HEK293 (cell line): Measurements from ENCODE around the gene C1orf21.
"Not testable (repeated sequence)": the region's sequence is repeated elsewhere in the genome, so short reads cannot be mapped to it uniquely, and the experiment has no call there.

Experiments
- CTCF ChIA-PET: fragments of 350-600 bp; formaldehyde crosslinking; extraction: SDS; loops from one replicate; lab custom pipeline; 2021; ENCODE audit warnings: antibody characterized with exemption; lab: Yijun Ruan, JAX
- POLR2A ChIA-PET: fragments of 300-600 bp; formaldehyde crosslinking; extraction: SDS; loops from one replicate; lab custom pipeline; 2020; ENCODE audit warnings: antibody characterized with exemption, inconsistent platforms; lab: Yijun Ruan, JAX
- H3K27ac ChIP-seq: fragments of 200-500 bp; sonication (Bioruptor generic); 2 replicates; pipeline ENCODE4 v1.5.1; 2014; ENCODE audit warnings: low read depth, low read length, control low read depth, inconsistent platforms; ENCODE audit errors: extremely low read depth
- H3K36me3 ChIP-seq, 2 experiments: fragments of 200-500 bp in 1 of 2; sonication (Bioruptor generic) in 1 of 2; 1 replicate in 1 of 2; 2 replicates in 1 of 2; pipeline ENCODE4 v1.5.1; 2014 to 2017; ENCODE audit warnings: inconsistent platforms in 2 of 2, low read length in 2 of 2; ENCODE audit not compliant: control insufficient read depth in 2 of 2, insufficient read depth in 1 of 2
- H3K4me1 ChIP-seq: fragments of 200-500 bp; sonication (Bioruptor generic); 2 replicates; pipeline ENCODE4 v1.5.1; 2014; ENCODE audit warnings: mild to moderate bottlenecking, low read length, inconsistent platforms; ENCODE audit not compliant: control insufficient read depth, insufficient read depth
- H3K4me3 ChIP-seq: 2 replicates; pipeline ENCODE4 v1.5.1; 2011; ENCODE audit warnings: low read depth, mild to moderate bottlenecking, control low read depth, low read length, moderate library complexity
- H3K9me3 ChIP-seq: fragments of 200-500 bp; sonication (Bioruptor generic); 2 replicates; pipeline ENCODE4 v1.5.1; 2014; ENCODE audit warnings: low read depth, low read length, inconsistent platforms; ENCODE audit not compliant: control insufficient read depth, insufficient read depth
- INSM2 ChIP-seq: fragments of 450-650 bp; formaldehyde crosslinking; IDR thresholded peaks from 2 replicates; pipeline ENCODE4 v1.5.1; 2016; ENCODE audit warnings: missing biosample characterization, missing genetic modification characterization
- KLF7 ChIP-seq: fragments of 450-650 bp; formaldehyde crosslinking; IDR thresholded peaks from 2 replicates; pipeline ENCODE4 v1.5.1; 2016; ENCODE audit warnings: missing biosample characterization, missing genetic modification characterization, borderline replicate concordance
- SCRT1 ChIP-seq: fragments of 450-650 bp; formaldehyde crosslinking; IDR thresholded peaks from 2 replicates; pipeline ENCODE4 v1.5.1; 2016; ENCODE audit warnings: missing biosample characterization, missing genetic modification characterization, borderline replicate concordance
- SCRT2 ChIP-seq: fragments of 450-650 bp; formaldehyde crosslinking; IDR thresholded peaks from 2 replicates; pipeline ENCODE4 v1.5.1; 2016; ENCODE audit warnings: missing biosample characterization, missing genetic modification characterization
- ZBTB17 ChIP-seq: fragments of 450-650 bp; formaldehyde crosslinking; IDR thresholded peaks from 2 replicates; pipeline ENCODE4 v1.5.1; 2016; ENCODE audit warnings: missing biosample characterization, missing genetic modification characterization
- ZBTB49 ChIP-seq: fragments of 450-650 bp; formaldehyde crosslinking; IDR thresholded peaks from 2 replicates; pipeline ENCODE4 v1.5.1; 2016; ENCODE audit warnings: missing biosample characterization, missing genetic modification characterization, low read depth
- ZFP41 ChIP-seq: fragments of 450-650 bp; formaldehyde crosslinking; IDR thresholded peaks from 2 replicates; pipeline ENCODE4 v1.5.1; 2016; ENCODE audit warnings: missing biosample characterization, missing genetic modification characterization, borderline replicate concordance
- ZNF184 ChIP-seq: fragments of 450-650 bp; IDR thresholded peaks from 2 replicates; pipeline ENCODE4 v1.5.1; 2018; ENCODE audit warnings: missing biosample characterization, mild to moderate bottlenecking, missing genetic modification characterization
- ZNF221 ChIP-seq: fragments of 450-650 bp; formaldehyde crosslinking; IDR thresholded peaks from 2 replicates; pipeline ENCODE4 v1.5.1; 2017; ENCODE audit warnings: missing biosample characterization, missing genetic modification characterization, borderline replicate concordance
- ZNF280C ChIP-seq: fragments of 450-650 bp; formaldehyde crosslinking; IDR thresholded peaks from 2 replicates; pipeline ENCODE4 v1.5.1; 2016; ENCODE audit warnings: missing biosample characterization, missing genetic modification characterization
- ZNF391 ChIP-seq: fragments of 450-650 bp; formaldehyde crosslinking; IDR thresholded peaks from 2 replicates; pipeline ENCODE4 v1.5.1; 2016; ENCODE audit warnings: low read depth, missing biosample characterization, missing genetic modification characterization, borderline replicate concordance
- ZNF449 ChIP-seq: fragments of 450-650 bp; formaldehyde crosslinking; IDR thresholded peaks from 2 replicates; pipeline ENCODE4 v1.5.1; 2017; ENCODE audit warnings: missing biosample characterization, mild to moderate bottlenecking, missing genetic modification characterization, moderate library complexity
- ZNF488 ChIP-seq: fragments of 450-650 bp; formaldehyde crosslinking; IDR thresholded peaks from 2 replicates; pipeline ENCODE4 v1.5.1; 2016; ENCODE audit warnings: missing biosample characterization, missing genetic modification characterization
- ZNF529 ChIP-seq: fragments of 450-650 bp; formaldehyde crosslinking; IDR thresholded peaks from 2 replicates; pipeline ENCODE4 v1.5.1; 2017; ENCODE audit warnings: missing genetic modification characterization, missing biosample characterization; ENCODE audit not compliant: insufficient replicate concordance

C1orf21 gene

GRCh38 chr1:184337865-184338264 is 49.0 kb upstream of the C1orf21 start:
- H3K9me3 ChIP-seq, H3K36me3 ChIP-seq, H3K27ac ChIP-seq, H3K4me3 ChIP-seq, CTCF ChIA-PET, POLR2A ChIA-PET, H3K4me1 ChIP-seq: not testable (repeated sequence)
- peak; percentile 81 for TF ChIP-seq SCRT2 (tag by site-specific recombination)
- TF ChIP-seq SCRT1 (tag by site-specific recombination) = peak; percentile 66; the same call in 1 of the 2 replicates

GRCh38 chr1:184340984-184341383 is 45.8 kb upstream of the C1orf21 start:
- CTCF ChIA-PET = interaction anchor here (0.6 to 1.1 kb wide), 2 partner anchors 12 to 292 kb away, joined by 3 read pairs; no protein-coding TSS in a partner anchor
- no peak overlapping the region for H3K4me3 ChIP-seq
- H3K9me3 ChIP-seq = no peaks in the 10 kb centered on the region
- no peak overlapping the region for H3K27ac ChIP-seq
- no peaks in the 10 kb centered on the region for H3K4me1 ChIP-seq
- POLR2A ChIA-PET = no interaction called here
- TF ChIP-seq ZNF280C (tag by site-specific recombination) (no peak), KLF7 (tag by site-specific recombination) (no peak), ZFP41 (tag by site-specific recombination) (no peak), ZBTB49 (tag by site-specific recombination) (no peak), INSM2 (tag by site-specific recombination) (no peak), ZNF488 (no peak), ZNF221 (tag by site-specific recombination) (no peak), ZNF391 (tag by site-specific recombination) (no peak), ZBTB17 (tag by site-specific recombination) (no peak), ZNF529 (no peak)
- H3K36me3 ChIP-seq = no peaks in the 10 kb centered on the region

GRCh38 chr1:184350573-184350972 is 36.3 kb upstream of the C1orf21 start:
- H3K4me1 ChIP-seq = no peaks in the 10 kb centered on the region
- POLR2A ChIA-PET = no interaction called here
- CTCF ChIA-PET = interaction anchor here (1.0 kb wide), 1 partner anchor 313 kb away, joined by 4 read pairs; no protein-coding TSS in a partner anchor
- TF ChIP-seq ZNF184 (tag by site-specific recombination) (no peak), ZNF449 (tag by site-specific recombination) (peak; percentile 84)
- no peak overlapping the region for H3K4me3 ChIP-seq
- H3K27ac ChIP-seq = no peak overlapping the region
- no peaks in the 10 kb centered on the region for H3K9me3 ChIP-seq
- no peaks in the 10 kb centered on the region for H3K36me3 ChIP-seq
